Left lung (tissue), 10 donors: ENCODE measurements around the gene TAS2R20. TPM values are rescaled to one million over a fixed set of nuclear protein-coding genes. Genes with fewer than 3 reads are reported as not detected.

Experiments used
- ATAC-seq: fragments of 200-7000 bp; cut with Tn5 transposase; one replicate; pipeline ENCODE4 v1.9.1; 2020; ENCODE audit warnings: moderate library complexity
- DNase-seq, 4 donors: peaks; one replicate each; pipeline ENCODE4 v3.0.0-alpha.2; 2013 to 2020
- H3K27ac ChIP-seq, 2 donors: fragments of 200-600 bp; sonication (generic) in 1 of 2; one replicate each; pipeline versions ENCODE4 v1.5.0 to v1.8.0; 2020 to 2021
- H3K27me3 ChIP-seq, 2 donors: fragments of 200-600 bp; sonication (generic) in 1 of 2; one replicate each; pipeline versions ENCODE4 v1.5.0 to v1.8.0; 2020 to 2021
- H3K36me3 ChIP-seq, 2 donors: fragments of 200-600 bp; sonication (generic) in 1 of 2; one replicate each; pipeline versions ENCODE4 v1.5.0 to v1.8.0; 2020 to 2021
- H3K4me1 ChIP-seq, 2 donors: fragments of 200-600 bp; one replicate each; pipeline ENCODE4 v1.8.0; 2021
- H3K4me3 ChIP-seq, 2 donors: fragments of 200-600 bp; sonication (generic) in 1 of 2; one replicate each; pipeline versions ENCODE4 v1.5.0 to v1.8.0; 2020 to 2021; ENCODE audit warnings: mild to moderate bottlenecking in 1 of 2
- H3K9me3 ChIP-seq, 2 donors: fragments of 200-600 bp; sonication (generic) in 1 of 2; one replicate each; pipeline versions ENCODE4 v1.5.0 to v1.8.0; 2020 to 2021
- intact Hi-C, 2 donors: fragments of 100-400 bp; cut with DNase I; formaldehyde crosslinking; loops; one replicate each; pipeline versions ENCODE4 v1.11.2 to v1.14.2; 2022
- polyA plus RNA-seq, 6 donors: library from polyadenylated mRNA; unstranded; fragments of 120-200 nt; gene quantifications; one replicate each; pipeline ENCODE4 v1.2.1, GENCODE V29; 2013; ENCODE audit not compliant: insufficient read length in 6 of 6
- total RNA-seq, 2 donors: library from RNA; stranded (reverse); fragmentation: NEBNext Ultra II Directional; extraction: Animal tissue kit (Norgen Biotek cat#: 25700); gene quantifications; one replicate each; pipeline ENCODE4 v1.2.1, GENCODE V29; 2021
- TF ChIP-seq, protein P1 (sequence below), 2 donors: fragments of 200-600 bp; sonication (generic) in 1 of 2; IDR thresholded peaks; one replicate each; pipeline versions ENCODE4 v1.5.0 to v1.8.0; 2021; ENCODE audit warnings: antibody characterized with exemption in 2 of 2
- donor health status: DM: no; HTN: yes; CAD: no.
- donor health status: DM: no; HTN: no; CAD: no.

The TAS2R20 gene
- total and polyA plus RNA-seq, 8 donors: 1.6 to 3.6 (median 3.0) TPM

DNA sequence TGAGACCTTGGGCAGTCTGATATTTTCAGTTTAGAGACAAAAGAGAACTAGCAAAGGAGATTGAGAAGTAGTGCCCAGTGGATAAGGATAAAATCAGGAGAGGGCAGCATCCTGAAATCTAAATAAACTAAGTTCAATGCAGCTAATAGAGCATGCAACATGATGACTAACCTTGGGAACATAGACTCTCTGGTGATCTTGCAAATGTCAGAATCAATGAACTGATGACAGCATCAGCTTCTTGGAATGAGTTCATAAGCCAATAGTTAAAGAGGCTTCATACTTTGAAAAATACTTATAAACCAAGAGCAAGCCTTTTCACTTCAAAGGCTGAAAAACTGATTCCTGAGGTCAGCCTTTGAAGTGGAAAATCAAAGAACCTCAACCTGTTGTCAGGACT, 16.1 kb upstream of the TAS2R20 start:
- intact Hi-C loops: no loop called here
- Histone ChIP-seq H3K36me3 (no peaks in the 10 kb centered on the region), H3K27me3 (no peaks in the 10 kb centered on the region), H3K4me3 (no peak overlapping the region), H3K9me3 (no peaks in the 10 kb centered on the region), H3K4me1 (no peaks in the 10 kb centered on the region), H3K27ac (no peak overlapping the region)
- ATAC-seq (no peak), DNase-seq (no peak)
- TF ChIP-seq, protein P1, sequence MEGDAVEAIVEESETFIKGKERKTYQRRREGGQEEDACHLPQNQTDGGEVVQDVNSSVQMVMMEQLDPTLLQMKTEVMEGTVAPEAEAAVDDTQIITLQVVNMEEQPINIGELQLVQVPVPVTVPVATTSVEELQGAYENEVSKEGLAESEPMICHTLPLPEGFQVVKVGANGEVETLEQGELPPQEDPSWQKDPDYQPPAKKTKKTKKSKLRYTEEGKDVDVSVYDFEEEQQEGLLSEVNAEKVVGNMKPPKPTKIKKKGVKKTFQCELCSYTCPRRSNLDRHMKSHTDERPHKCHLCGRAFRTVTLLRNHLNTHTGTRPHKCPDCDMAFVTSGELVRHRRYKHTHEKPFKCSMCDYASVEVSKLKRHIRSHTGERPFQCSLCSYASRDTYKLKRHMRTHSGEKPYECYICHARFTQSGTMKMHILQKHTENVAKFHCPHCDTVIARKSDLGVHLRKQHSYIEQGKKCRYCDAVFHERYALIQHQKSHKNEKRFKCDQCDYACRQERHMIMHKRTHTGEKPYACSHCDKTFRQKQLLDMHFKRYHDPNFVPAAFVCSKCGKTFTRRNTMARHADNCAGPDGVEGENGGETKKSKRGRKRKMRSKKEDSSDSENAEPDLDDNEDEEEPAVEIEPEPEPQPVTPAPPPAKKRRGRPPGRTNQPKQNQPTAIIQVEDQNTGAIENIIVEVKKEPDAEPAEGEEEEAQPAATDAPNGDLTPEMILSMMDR (IDR thresholded peaks at IDR 0.05): no peak

DNA sequence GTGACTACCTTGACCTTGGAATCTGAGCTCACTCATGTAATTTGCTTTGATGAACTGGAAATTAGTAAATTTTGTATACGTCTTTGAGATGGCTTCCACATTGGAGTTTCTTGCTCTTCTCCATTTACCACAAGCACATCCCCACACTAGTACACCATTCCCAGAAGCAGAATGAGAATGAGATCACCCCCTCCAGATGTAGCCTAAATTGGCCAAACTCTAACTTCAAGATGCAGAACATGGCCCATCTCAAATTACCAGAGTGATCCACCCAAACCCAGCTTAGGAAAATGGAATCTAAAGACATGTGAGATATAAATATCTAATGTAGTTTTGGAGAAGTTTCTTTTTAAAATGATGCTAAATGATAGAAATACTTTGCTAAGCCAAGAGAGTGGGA, 9.5 kb upstream of the TAS2R20 start:
- no peaks in the 10 kb centered on the region for H3K36me3 ChIP-seq
- TF ChIP-seq, protein P1 (IDR thresholded peaks at IDR 0.05): no peak
- ATAC-seq: no peak
- H3K4me1 ChIP-seq: no peaks in the 10 kb centered on the region
- no peak for DNase-seq
- H3K27me3 ChIP-seq: no peaks in the 10 kb centered on the region
- no peaks in the 10 kb centered on the region for H3K9me3 ChIP-seq
- no peak overlapping the region for H3K27ac ChIP-seq
- intact Hi-C loops: no loop called here
- H3K4me3 ChIP-seq: no peak overlapping the region

DNA sequence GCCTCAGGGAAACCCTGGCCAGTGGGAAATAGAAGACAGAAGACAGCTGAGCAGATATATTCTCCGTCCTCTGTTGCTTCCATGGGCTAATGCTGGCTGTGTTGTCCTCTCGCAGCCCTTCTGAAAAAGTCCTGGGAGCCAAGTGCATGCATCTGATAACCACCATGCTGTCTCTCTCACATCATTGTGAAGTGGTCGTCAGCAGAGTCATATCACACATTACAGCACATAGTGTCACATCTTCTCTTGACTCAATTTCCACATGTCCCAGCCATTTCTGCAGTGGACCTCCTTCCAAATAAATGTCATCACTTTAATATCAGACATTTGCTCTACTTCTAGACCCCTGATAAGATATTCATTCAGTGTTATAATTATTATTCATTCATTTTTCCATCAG, 3.8 kb downstream of the TAS2R20 start:
- ATAC-seq (no peak), DNase-seq (peak in 1 of 4 donors; percentile 27)
- Histone ChIP-seq H3K36me3 (peaks cover 0 to 13% of the 10 kb centered on the region in 2 donors), H3K27ac (no peak overlapping the region), H3K9me3 (peaks cover 0 to 3% of the 10 kb centered on the region in 2 donors), H3K4me1 (no peaks in the 10 kb centered on the region), H3K27me3 (no peaks in the 10 kb centered on the region), H3K4me3 (no peak overlapping the region)
- TF ChIP-seq, protein P1 (IDR thresholded peaks at IDR 0.05): no peak
- intact Hi-C loops: no loop called here

DNA sequence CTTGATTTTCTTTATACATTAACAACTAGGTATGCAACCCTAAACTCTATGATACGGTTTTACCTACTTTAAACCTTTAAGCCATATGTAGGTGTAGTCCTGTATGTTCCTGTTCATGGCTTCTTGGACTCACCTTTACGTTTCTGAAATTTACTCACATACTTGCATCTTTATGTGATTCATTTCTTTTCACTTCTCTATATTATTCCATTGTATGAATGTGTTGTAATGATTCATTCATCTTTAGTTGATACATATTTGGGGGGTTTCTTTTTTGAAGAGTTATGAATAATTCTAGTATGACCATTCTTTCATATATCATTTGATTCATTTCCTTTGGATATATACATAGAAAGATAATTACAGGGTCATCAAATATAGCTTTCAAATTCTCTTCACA, 9.0 kb downstream of the TAS2R20 start:
- H3K27ac ChIP-seq: no peak overlapping the region
- no peak overlapping the region for H3K4me3 ChIP-seq
- H3K4me1 ChIP-seq: no peaks in the 10 kb centered on the region
- DNase-seq (no peak), ATAC-seq (no peak)
- TF ChIP-seq, protein P1 (IDR thresholded peaks at IDR 0.05): no peak
- intact Hi-C loops: no loop called here
- peaks cover 0 to 3% of the 10 kb centered on the region in 2 donors for H3K9me3 ChIP-seq
- H3K27me3 ChIP-seq: no peaks in the 10 kb centered on the region
- peaks cover 0 to 4% of the 10 kb centered on the region in 2 donors for H3K36me3 ChIP-seq

DNA sequence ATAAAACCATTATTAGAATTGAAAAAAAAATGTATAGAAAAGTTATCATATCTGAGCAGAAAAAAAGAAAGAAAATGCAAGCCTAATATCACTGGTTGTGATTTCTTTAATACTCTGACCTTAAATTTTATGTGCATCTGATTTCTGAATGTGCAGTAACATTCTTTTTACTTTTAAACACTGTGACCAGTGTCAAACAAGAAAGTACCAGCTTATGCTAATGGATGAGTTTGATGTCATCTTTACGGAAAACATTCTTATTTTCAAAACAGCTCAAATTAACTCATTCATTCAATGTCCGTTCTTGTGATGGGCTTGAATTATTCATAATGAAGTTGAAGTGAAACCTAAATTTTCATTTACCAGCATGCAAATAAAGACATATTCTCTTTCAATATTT, 11.3 kb downstream of the TAS2R20 start, which contains the start of gene TAS2R50:
Gene TAS2R50 (minus strand): TSS at position 101 of the 400 bp plus-strand sequence. CDS start 52 bp downstream, at position 49.
- intact Hi-C loops: no loop called here
- H3K27ac ChIP-seq: no peak within 1 kb of the TSS
- no peak within 1 kb of the TSS for H3K4me3 ChIP-seq
- no peaks in the 10 kb centered on the region for H3K4me1 ChIP-seq
- no peaks in the 10 kb centered on the region for H3K36me3 ChIP-seq
- peaks cover 0 to 3% of the 10 kb centered on the region in 2 donors for H3K9me3 ChIP-seq
- DNase-seq (no peak), ATAC-seq (no peak)
- no peaks in the 10 kb centered on the region for H3K27me3 ChIP-seq
- TF ChIP-seq, protein P1 (IDR thresholded peaks at IDR 0.05): no peak
